Loucy (cell line): ENCODE data around the gene FAM217B.

ENCODE experiments used
- H2AFZ ChIP-seq: fragments of 200-600 bp; sonication (generic); 2 replicates; pipeline ENCODE4 v1.6.0; 2016; ENCODE audit warnings: antibody characterized with exemption, mild to moderate bottlenecking, low read length, moderate library complexity
- H3F3A ChIP-seq: fragments of 200-600 bp; 2 replicates; pipeline ENCODE4 v1.6.0; 2016; ENCODE audit warnings: antibody characterized with exemption, low read depth, mild to moderate bottlenecking
- H3K27me3 ChIP-seq: fragments of 200-600 bp; sonication (generic); 2 replicates; pipeline ENCODE4 v1.6.1; 2014; ENCODE audit warnings: low read length, mild to moderate bottlenecking; ENCODE audit not compliant: insufficient read depth, poor library complexity, severe bottlenecking
- H3K36me3 ChIP-seq: fragments of 200-600 bp; sonication (generic); 2 replicates; pipeline ENCODE4 v1.6.1; 2016; ENCODE audit warnings: low read length; ENCODE audit not compliant: insufficient read depth
- H3K4me1 ChIP-seq: fragments of 200-600 bp; sonication (generic); 2 replicates; pipeline ENCODE4 v1.5.1; 2014; ENCODE audit warnings: low read length, mild to moderate bottlenecking; ENCODE audit not compliant: insufficient read depth, poor library complexity, severe bottlenecking
- H3K4me2 ChIP-seq: fragments of 200-600 bp; sonication (generic); 2 replicates; pipeline ENCODE4 v1.6.0; 2014; ENCODE audit warnings: antibody characterized with exemption, low read length, low read depth, mild to moderate bottlenecking; ENCODE audit not compliant: poor library complexity, severe bottlenecking
- H3K4me3 ChIP-seq: fragments of 200-600 bp; sonication (generic); 2 replicates; pipeline ENCODE4 v1.5.1; 2014; ENCODE audit warnings: low read length, mild to moderate bottlenecking, mixed read lengths; ENCODE audit not compliant: poor library complexity, severe bottlenecking
- H3K79me2 ChIP-seq: fragments of 200-600 bp; sonication (generic); 2 replicates; pipeline ENCODE4 v1.6.1; 2014; ENCODE audit warnings: low read length; ENCODE audit not compliant: insufficient read depth
- H3K9ac ChIP-seq: fragments of 200-600 bp; sonication (generic); 2 replicates; pipeline ENCODE4 v1.6.0; 2014; ENCODE audit warnings: mild to moderate bottlenecking, low read depth, low read length, moderate library complexity; ENCODE audit not compliant: poor library complexity, severe bottlenecking
- H3K9me2 ChIP-seq: fragments of 200-600 bp; sonication (generic); replicated peaks from 2 replicates; pipeline ENCODE4 v1.6.1; 2016; ENCODE audit warnings: low read depth, low read length, mixed read lengths
- H3K9me3 ChIP-seq: fragments of 200-600 bp; sonication (generic); 2 replicates; pipeline ENCODE4 v1.6.1; 2014; ENCODE audit warnings: mild to moderate bottlenecking, antibody characterized with exemption, low read length, low read depth; ENCODE audit not compliant: insufficient read depth
- H4K20me1 ChIP-seq: fragments of 200-600 bp; sonication (generic); 2 replicates; pipeline ENCODE4 v1.6.0; 2014; ENCODE audit warnings: antibody characterized with exemption, low read length, mild to moderate bottlenecking; ENCODE audit not compliant: insufficient read depth, poor library complexity, severe bottlenecking
- EZH2phosphoT487 ChIP-seq: fragments of 200-600 bp; IDR thresholded peaks from 2 replicates; pipeline ENCODE4 v1.6.1; 2018; ENCODE audit warnings: antibody characterized with exemption, mild to moderate bottlenecking, moderate library complexity, borderline replicate concordance
- TF ChIP-seq, protein P1 (sequence below): fragments of 200-600 bp; sonication (generic); conservative IDR thresholded peaks from 2 replicates; pipeline ENCODE4 v1.5.1; 2014; ENCODE audit warnings: mild to moderate bottlenecking, antibody characterized with exemption, low read length

Gene FAM217B

DNA sequence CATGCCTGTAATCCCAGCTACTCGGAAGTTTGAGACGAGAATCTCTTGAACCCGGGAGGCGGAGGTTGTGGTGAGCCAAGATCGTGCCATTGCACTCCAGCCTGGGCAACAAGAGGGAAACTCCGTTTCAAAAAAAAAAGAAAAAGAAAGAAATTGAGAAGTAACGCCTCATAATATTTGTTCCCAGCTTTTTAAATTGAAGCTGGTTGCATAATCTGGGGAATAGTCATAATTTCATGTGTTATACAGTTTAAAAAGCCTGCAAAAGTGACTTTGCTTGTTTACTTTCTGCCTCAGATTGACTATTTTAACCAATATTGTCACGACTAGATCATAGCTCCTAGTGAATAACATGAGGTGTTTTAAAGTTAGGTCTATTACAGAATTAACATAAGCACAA is 7.2 kb downstream of the FAM217B start:
- Histone ChIP-seq H3K4me1 (peaks cover 22% of the 10 kb centered on the region), H3K4me3 (no peak overlapping the region), H3F3A (no peaks in the 10 kb centered on the region)

DNA sequence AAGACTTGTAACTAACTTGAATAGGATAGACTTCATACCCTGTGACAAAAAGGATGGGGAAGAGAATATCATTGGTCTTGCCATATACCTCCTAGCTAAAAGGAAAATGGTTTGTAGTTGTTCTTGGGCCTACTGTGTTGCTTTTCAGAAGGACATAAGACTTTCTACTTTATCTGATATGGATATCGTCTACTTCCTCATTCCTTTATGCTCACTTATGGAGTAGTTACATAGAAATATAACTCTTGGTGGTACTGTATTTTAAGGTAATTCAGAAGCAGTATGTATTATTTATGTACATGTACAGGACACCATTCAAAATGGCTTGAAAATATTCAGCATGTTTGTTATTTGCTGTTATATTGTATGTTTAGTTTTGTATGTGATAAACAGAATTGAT is 8.0 kb downstream of the FAM217B start:
- Histone ChIP-seq H3K4me3 (no peak overlapping the region), H3K36me3 (peaks cover 13% of the 10 kb centered on the region; the same call in 1 of the 2 replicates), H4K20me1 (no peaks in the 10 kb centered on the region), H3F3A (no peaks in the 10 kb centered on the region), H3K79me2 (no peaks in the 10 kb centered on the region), H3K27me3 (no peaks in the 10 kb centered on the region), H3K9me3 (no peaks in the 10 kb centered on the region), H3K4me2 (peak overlapping the region; percentile 61), H2AFZ (no peak overlapping the region), H3K9ac (no peak overlapping the region), H3K9me2 (no peaks in the 10 kb centered on the region), H3K4me1 (peaks cover 13% of the 10 kb centered on the region)
- TF ChIP-seq, protein P1, sequence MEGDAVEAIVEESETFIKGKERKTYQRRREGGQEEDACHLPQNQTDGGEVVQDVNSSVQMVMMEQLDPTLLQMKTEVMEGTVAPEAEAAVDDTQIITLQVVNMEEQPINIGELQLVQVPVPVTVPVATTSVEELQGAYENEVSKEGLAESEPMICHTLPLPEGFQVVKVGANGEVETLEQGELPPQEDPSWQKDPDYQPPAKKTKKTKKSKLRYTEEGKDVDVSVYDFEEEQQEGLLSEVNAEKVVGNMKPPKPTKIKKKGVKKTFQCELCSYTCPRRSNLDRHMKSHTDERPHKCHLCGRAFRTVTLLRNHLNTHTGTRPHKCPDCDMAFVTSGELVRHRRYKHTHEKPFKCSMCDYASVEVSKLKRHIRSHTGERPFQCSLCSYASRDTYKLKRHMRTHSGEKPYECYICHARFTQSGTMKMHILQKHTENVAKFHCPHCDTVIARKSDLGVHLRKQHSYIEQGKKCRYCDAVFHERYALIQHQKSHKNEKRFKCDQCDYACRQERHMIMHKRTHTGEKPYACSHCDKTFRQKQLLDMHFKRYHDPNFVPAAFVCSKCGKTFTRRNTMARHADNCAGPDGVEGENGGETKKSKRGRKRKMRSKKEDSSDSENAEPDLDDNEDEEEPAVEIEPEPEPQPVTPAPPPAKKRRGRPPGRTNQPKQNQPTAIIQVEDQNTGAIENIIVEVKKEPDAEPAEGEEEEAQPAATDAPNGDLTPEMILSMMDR = no peak
- no peak for TF ChIP-seq EZH2phosphoT487

More for the DNA sequence above, 7.2 kb downstream of the FAM217B start:
- Histone ChIP-seq H2AFZ (no peak overlapping the region), H3K9ac (no peak overlapping the region), H3K9me3 (no peaks in the 10 kb centered on the region), H3K79me2 (peaks cover 8% of the 10 kb centered on the region), H3K27me3 (no peaks in the 10 kb centered on the region), H4K20me1 (no peaks in the 10 kb centered on the region), H3K9me2 (no peaks in the 10 kb centered on the region), H3K36me3 (peaks cover 20% of the 10 kb centered on the region; the same call in 1 of the 2 replicates), H3K4me2 (no peak overlapping the region)
- TF ChIP-seq EZH2phosphoT487 = no peak
- TF ChIP-seq, protein P1 = no peak

DNA sequence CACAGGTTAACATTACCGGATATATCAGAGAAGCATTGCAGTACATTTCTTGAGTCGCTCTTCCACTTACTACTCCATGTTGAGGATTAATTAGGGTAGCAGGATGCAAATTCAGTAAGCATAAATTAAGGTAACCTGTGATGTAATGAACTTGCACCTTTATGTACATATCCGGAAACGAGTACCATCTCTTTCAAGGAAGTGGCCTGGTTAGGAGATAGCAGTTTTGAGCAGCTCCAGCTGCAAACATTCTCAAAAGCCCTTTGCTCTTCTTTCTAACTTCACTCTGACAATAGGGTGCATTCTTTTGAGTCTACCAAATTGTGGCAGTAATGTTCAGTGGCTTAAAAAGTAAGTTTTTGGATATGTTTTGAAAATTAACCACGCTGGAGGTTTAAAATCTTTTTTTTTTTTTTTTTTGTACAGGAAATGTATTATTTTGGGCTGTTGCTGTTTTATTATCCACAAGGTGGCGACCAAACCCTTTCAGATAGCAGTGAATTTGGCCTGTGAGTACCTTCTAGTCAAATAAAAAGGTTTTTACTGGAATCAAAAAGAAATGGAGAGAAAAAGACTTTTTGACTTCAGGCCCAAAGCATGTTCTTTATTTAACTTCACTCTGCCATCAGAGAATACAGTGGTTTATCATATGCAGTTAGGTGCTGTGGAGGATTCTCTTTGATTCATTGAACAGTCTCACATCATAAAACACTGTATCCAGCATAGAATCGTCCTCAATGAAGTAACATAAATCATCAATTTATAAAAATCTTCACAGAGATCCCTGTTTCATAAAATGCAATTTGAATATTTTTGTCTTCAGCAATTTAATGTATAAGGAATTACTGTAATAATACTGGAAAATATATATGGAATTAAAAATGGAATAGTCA is 8.9 kb downstream of the FAM217B start:
- no peaks in the 10 kb centered on the region for H4K20me1 ChIP-seq
- no peaks in the 10 kb centered on the region for H3K9me3 ChIP-seq
- H3K4me2 ChIP-seq = peak overlapping the region; percentile 61
- H2AFZ ChIP-seq = peak overlapping the region; percentile 24; the same call in 1 of the 2 replicates
- no peaks in the 10 kb centered on the region for H3K9me2 ChIP-seq
- no peaks in the 10 kb centered on the region for H3K79me2 ChIP-seq
- peaks cover 13% of the 10 kb centered on the region for H3K4me1 ChIP-seq
- H3K9ac ChIP-seq = peak overlapping the region; percentile 6
- H3K4me3 ChIP-seq = peak overlapping the region; percentile 41
- no peaks in the 10 kb centered on the region for H3F3A ChIP-seq
- H3K27me3 ChIP-seq = no peaks in the 10 kb centered on the region
- H3K36me3 ChIP-seq = peaks cover 8% of the 10 kb centered on the region; the same call in 1 of the 2 replicates
- TF ChIP-seq, protein P1 = peak; percentile 82
- no peak for TF ChIP-seq EZH2phosphoT487
